HepG2 (cell line): ENCODE results near the gene CIBAR2. TPM values are rescaled to one million over a fixed set of nuclear protein-coding genes. Genes with fewer than 3 reads are reported as not detected.
A peak's percentile ranks its signal among the peaks of the same experiment; 100 is the strongest.

Source experiments
- FOXC1 ChIP-seq: sonication (generic); formaldehyde crosslinking; IDR thresholded peaks from 2 replicates; pipeline ENCODE4 v1.8.0; 2022; ENCODE audit warnings: mild to moderate bottlenecking, missing genetic modification reagents, borderline replicate concordance
- NR2C2 ChIP-seq: sonication (generic); formaldehyde crosslinking; IDR thresholded peaks from 2 replicates; pipeline ENCODE4 v1.4.0; 2020; ENCODE audit warnings: missing genetic modification reagents, mild to moderate bottlenecking, moderate library complexity, borderline replicate concordance
- POLR2G ChIP-seq: fragments of 200-400 bp; formaldehyde crosslinking; IDR thresholded peaks from 2 replicates; pipeline ENCODE4 v1.6.1; 2018; ENCODE audit warnings: mild to moderate bottlenecking, low read depth, low read length, moderate library complexity
- RXRA ChIP-seq: sonication (generic); formaldehyde crosslinking; IDR thresholded peaks from 2 replicates; pipeline ENCODE4 v1.5.1; 2020; ENCODE audit warnings: missing genetic modification reagents
- SMAD3 ChIP-seq: sonication (generic); formaldehyde crosslinking; IDR thresholded peaks from 2 replicates; pipeline ENCODE4 v1.4.0; 2020; ENCODE audit warnings: missing genetic modification reagents
- SOX13 ChIP-seq, 3 experiments: fragments of 450-650 bp in 1 of 3; sonication (generic) in 1 of 3; formaldehyde crosslinking in 1 of 3; IDR thresholded peaks in 2 of 3; conservative IDR thresholded peaks in 1 of 3; 2 replicates each; pipeline versions ENCODE4 v1.5.0 to v1.6.1; 2016 to 2020; ENCODE audit warnings: antibody characterized with exemption in 1 of 3, mild to moderate bottlenecking in 1 of 3, missing compliant biosample characterization in 1 of 3, missing genetic modification reagents in 1 of 3, moderate library complexity in 1 of 3
- SRSF9 ChIP-seq: fragments of 200-400 bp; formaldehyde crosslinking; IDR thresholded peaks from 2 replicates; pipeline ENCODE4 v1.6.1; 2018; ENCODE audit warnings: borderline replicate concordance, mild to moderate bottlenecking, low read depth, low read length; ENCODE audit not compliant: insufficient read depth, poor library complexity, severe bottlenecking
- THYN1 ChIP-seq: sonication (generic); formaldehyde crosslinking; IDR thresholded peaks from 2 replicates; pipeline ENCODE4 v1.8.1; 2023; ENCODE audit warnings: low read depth, mild to moderate bottlenecking, moderate library complexity, missing genetic modification reagents, borderline replicate concordance
- ZFP1 ChIP-seq: IDR thresholded peaks from 2 replicates; pipeline ENCODE4 v1.6.1; 2016
- ZNF260 ChIP-seq: sonication (generic); formaldehyde crosslinking; IDR thresholded peaks from 2 replicates; pipeline ENCODE4 v1.4.0; 2020; ENCODE audit warnings: missing genetic modification reagents, low read depth, mild to moderate bottlenecking, borderline replicate concordance
- ZNF781 ChIP-seq: sonication (generic); formaldehyde crosslinking; IDR thresholded peaks from 2 replicates; pipeline ENCODE4 v1.5.1; 2020; ENCODE audit warnings: borderline replicate concordance, mild to moderate bottlenecking, missing genetic modification reagents; ENCODE audit errors: not compliant biosample characterization
- polyA plus RNA-seq, 8 experiments: library from polyadenylated mRNA; depleted of rRNA in 3 of 8; stranded (reverse) in 7 of 8; unstranded in 1 of 8; fragments of >200 nt; fragmentation: Illumina TruSeq in 4 of 8; extraction: Trizol in 4 of 8; gene quantifications; 2 replicates each; pipeline versions ENCODE4 v1.2.1 to v1.2.3, GENCODE V29; 2011 to 2016; ENCODE audit warnings: low read depth in 4 of 8, missing spikeins in 1 of 8, mixed read lengths in 1 of 8; ENCODE audit not compliant: insufficient read depth in 1 of 8
- total RNA-seq, 5 experiments: library from RNA; depleted of rRNA; stranded (reverse); fragments of >200 nt; fragmentation: Illumina TruSeq; extraction: Trizol; gene quantifications; 2 replicates each; pipeline ENCODE4 v1.2.3, GENCODE V29; 2016; ENCODE audit warnings: low read depth in 1 of 5
- TF ChIP-seq, protein P1 (sequence below): sonication (generic); formaldehyde crosslinking; IDR thresholded peaks from 2 replicates; pipeline ENCODE4 v1.4.0; 2020; ENCODE audit warnings: low read depth, mild to moderate bottlenecking, missing genetic modification reagents
- TF ChIP-seq, protein P2 (sequence below): sonication (generic); formaldehyde crosslinking; IDR thresholded peaks from 2 replicates; pipeline ENCODE4; 2020; ENCODE audit warnings: missing genetic modification reagents, mild to moderate bottlenecking, borderline replicate concordance
- TF ChIP-seq, protein P3 (sequence below): sonication (generic); formaldehyde crosslinking; IDR thresholded peaks from 2 replicates; pipeline ENCODE4 v1.8.0; 2022; ENCODE audit warnings: mild to moderate bottlenecking, missing genetic modification reagents; ENCODE audit not compliant: insufficient replicate concordance
- TF ChIP-seq, protein P4 (sequence below), 2 experiments: sonication (generic) in 1 of 2; formaldehyde crosslinking in 1 of 2; IDR thresholded peaks; 2 replicates each; pipeline versions ENCODE4 v1.4.0 to v1.6.1; 2016 to 2020; ENCODE audit warnings: borderline replicate concordance in 1 of 2, low read depth in 1 of 2, mild to moderate bottlenecking in 1 of 2, missing genetic modification reagents in 1 of 2

The CIBAR2 gene
- total and polyA plus RNA-seq, 2 of the 13 experiments (the other 11 are each of a cell fraction or from before 2014, with no cell fraction given), result not detected

DNA sequence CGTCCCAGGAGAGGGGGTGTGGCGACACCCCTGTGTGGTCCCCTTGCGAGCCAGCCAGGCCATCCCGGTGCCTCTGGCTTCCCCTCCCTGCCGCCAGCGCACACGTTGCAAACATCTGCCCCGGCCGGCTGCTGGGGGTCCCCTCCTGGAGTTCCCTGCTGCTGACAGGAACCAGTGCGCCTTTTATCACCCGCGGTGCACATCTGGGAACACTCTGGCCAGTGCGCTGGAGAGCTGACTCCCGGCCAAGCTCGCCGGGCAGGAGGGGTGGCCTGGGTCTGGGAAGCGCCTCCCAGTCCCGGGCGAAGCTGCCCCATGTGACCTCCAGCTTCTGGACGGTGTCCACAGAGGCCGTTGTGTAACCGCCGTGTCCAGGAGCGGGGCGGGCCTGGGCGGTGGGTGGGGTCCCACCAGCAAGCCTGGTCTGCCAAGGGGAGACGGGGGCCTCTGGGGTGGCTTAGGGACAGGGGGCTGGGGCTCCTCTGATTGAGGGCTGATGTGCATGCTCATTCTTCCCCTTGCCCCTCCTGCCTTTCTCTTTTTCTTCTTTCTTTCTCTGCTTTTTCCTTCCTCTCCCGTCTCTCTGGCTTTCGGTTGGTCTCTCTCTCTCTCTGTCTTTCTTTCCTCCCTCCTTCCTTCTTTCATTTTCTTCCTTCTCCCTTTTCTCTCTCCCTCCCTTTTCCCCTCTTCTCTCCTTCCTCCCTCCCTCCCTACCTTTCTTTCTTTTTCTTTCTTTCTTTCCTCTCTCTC lies 25.2 kb upstream of the CIBAR2 start (continued):
- TF ChIP-seq, protein P1, sequence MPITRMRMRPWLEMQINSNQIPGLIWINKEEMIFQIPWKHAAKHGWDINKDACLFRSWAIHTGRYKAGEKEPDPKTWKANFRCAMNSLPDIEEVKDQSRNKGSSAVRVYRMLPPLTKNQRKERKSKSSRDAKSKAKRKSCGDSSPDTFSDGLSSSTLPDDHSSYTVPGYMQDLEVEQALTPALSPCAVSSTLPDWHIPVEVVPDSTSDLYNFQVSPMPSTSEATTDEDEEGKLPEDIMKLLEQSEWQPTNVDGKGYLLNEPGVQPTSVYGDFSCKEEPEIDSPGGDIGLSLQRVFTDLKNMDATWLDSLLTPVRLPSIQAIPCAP, result no peak
- no peak; the same call in 1 of the 2 replicates for TF ChIP-seq ZFP1 (CRISPR knock-in tag)
- no peak; the same call in none of the 2 replicates for TF ChIP-seq POLR2G
- TF ChIP-seq NR2C2 (CRISPR knock-in tag), result peak; percentile 87
- no peak for TF ChIP-seq ZNF260 (CRISPR knock-in tag)
- TF ChIP-seq, protein P2, sequence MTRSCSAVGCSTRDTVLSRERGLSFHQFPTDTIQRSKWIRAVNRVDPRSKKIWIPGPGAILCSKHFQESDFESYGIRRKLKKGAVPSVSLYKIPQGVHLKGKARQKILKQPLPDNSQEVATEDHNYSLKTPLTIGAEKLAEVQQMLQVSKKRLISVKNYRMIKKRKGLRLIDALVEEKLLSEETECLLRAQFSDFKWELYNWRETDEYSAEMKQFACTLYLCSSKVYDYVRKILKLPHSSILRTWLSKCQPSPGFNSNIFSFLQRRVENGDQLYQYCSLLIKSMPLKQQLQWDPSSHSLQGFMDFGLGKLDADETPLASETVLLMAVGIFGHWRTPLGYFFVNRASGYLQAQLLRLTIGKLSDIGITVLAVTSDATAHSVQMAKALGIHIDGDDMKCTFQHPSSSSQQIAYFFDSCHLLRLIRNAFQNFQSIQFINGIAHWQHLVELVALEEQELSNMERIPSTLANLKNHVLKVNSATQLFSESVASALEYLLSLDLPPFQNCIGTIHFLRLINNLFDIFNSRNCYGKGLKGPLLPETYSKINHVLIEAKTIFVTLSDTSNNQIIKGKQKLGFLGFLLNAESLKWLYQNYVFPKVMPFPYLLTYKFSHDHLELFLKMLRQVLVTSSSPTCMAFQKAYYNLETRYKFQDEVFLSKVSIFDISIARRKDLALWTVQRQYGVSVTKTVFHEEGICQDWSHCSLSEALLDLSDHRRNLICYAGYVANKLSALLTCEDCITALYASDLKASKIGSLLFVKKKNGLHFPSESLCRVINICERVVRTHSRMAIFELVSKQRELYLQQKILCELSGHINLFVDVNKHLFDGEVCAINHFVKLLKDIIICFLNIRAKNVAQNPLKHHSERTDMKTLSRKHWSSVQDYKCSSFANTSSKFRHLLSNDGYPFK (CRISPR knock-in tag), result no peak; the same call in 1 of the 2 replicates
- no peak for TF ChIP-seq SRSF9
- TF ChIP-seq FOXC1 (CRISPR knock-in tag), result peak; percentile 79; the same call in 1 of the 2 replicates
- TF ChIP-seq SOX13 (IDR thresholded peaks at IDR 0.05), result no peak
- peak in 1 of 2 experiments; percentile 69; a peak in 2 of 4 replicates for TF ChIP-seq SOX13 (CRISPR knock-in tag; conservative IDR thresholded peaks at IDR 0.05 in 1 of 2, IDR thresholded peaks at IDR 0.05 in 1 of 2)
- TF ChIP-seq ZNF781, result no peak
- TF ChIP-seq RXRA (CRISPR knock-in tag), result peak; percentile 89
- TF ChIP-seq, protein P3, sequence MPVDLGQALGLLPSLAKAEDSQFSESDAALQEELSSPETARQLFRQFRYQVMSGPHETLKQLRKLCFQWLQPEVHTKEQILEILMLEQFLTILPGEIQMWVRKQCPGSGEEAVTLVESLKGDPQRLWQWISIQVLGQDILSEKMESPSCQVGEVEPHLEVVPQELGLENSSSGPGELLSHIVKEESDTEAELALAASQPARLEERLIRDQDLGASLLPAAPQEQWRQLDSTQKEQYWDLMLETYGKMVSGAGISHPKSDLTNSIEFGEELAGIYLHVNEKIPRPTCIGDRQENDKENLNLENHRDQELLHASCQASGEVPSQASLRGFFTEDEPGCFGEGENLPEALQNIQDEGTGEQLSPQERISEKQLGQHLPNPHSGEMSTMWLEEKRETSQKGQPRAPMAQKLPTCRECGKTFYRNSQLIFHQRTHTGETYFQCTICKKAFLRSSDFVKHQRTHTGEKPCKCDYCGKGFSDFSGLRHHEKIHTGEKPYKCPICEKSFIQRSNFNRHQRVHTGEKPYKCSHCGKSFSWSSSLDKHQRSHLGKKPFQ (CRISPR knock-in tag), result no peak
- TF ChIP-seq, protein P4, sequence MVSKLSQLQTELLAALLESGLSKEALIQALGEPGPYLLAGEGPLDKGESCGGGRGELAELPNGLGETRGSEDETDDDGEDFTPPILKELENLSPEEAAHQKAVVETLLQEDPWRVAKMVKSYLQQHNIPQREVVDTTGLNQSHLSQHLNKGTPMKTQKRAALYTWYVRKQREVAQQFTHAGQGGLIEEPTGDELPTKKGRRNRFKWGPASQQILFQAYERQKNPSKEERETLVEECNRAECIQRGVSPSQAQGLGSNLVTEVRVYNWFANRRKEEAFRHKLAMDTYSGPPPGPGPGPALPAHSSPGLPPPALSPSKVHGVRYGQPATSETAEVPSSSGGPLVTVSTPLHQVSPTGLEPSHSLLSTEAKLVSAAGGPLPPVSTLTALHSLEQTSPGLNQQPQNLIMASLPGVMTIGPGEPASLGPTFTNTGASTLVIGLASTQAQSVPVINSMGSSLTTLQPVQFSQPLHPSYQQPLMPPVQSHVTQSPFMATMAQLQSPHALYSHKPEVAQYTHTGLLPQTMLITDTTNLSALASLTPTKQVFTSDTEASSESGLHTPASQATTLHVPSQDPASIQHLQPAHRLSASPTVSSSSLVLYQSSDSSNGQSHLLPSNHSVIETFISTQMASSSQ (IDR thresholded peaks at IDR 0.05; ENCODE audit: low read depth), result no peak
- TF ChIP-seq, protein P4 (CRISPR knock-in tag; IDR thresholded peaks at IDR 0.05; ENCODE audit: borderline replicate concordance), result peak; percentile 74; the same call in 1 of the 2 replicates
- TF ChIP-seq SMAD3 (CRISPR knock-in tag), result peak; percentile 85; the same call in 1 of the 2 replicates
- TF ChIP-seq THYN1 (CRISPR knock-in tag), result no peak
